ENCODE measurements around the gene FOXP1. TPM values are rescaled to one million over a fixed set of nuclear protein-coding genes. Genes with fewer than 3 reads are reported as not detected.
A peak's percentile ranks its signal among the peaks of the same experiment; 100 is the strongest.

FOXP1 gene
- total RNA-seq, 1 experiment from 2014 or later, result 75.3 TPM

GRCh38 chr3:71122641-71123040, 460.9 kb downstream of the FOXP1 start:
- Histone ChIP-seq H3K27me3 (ENCODE audit: insufficient read depth, low read length) (no peaks in the 10 kb centered on the region), H2AFZ (ENCODE audit: low read length) (no peak overlapping the region), H3K18ac (ENCODE audit: insufficient read length, low read depth, low read length) (no peak overlapping the region), H4K5ac (ENCODE audit: insufficient read length, low read depth, low read length) (no peak overlapping the region), H2BK15ac (ENCODE audit: low read depth, low read length) (no peak overlapping the region), H4K20me1 (ENCODE audit: control insufficient read depth, insufficient read depth, insufficient read length) (no peaks in the 10 kb centered on the region), H2BK5ac (ENCODE audit: insufficient read length, low read length) (no peak overlapping the region), H2AK5ac (ENCODE audit: insufficient read length, low read length) (no peak overlapping the region), H3K79me2 (ENCODE audit: insufficient read depth, low read length) (no peaks in the 10 kb centered on the region), H3K79me1 (ENCODE audit: insufficient read depth, low read depth, low read length, poor library complexity, severe bottlenecking) (no peaks in the 10 kb centered on the region), H3T11ph (ENCODE audit: low read length) (no peak overlapping the region), H2BK12ac (ENCODE audit: insufficient read length, low read depth, low read length) (no peak overlapping the region), H3K4me2 (ENCODE audit: insufficient read depth, insufficient read length, low read length) (no peak overlapping the region), H3K9ac (ENCODE audit: extremely low read depth, insufficient read length, low read length) (no peak overlapping the region), H3K9me3 (ENCODE audit: control insufficient read depth, low read depth, low read length) (no peaks in the 10 kb centered on the region), H3K27ac (ENCODE audit: insufficient read length, low read depth, low read length) (no peak overlapping the region), H3K23ac (ENCODE audit: insufficient read length, low read depth, low read length) (no peak overlapping the region), H3K4ac (ENCODE audit: low read depth, low read length) (no peak overlapping the region), H2BK20ac (ENCODE audit: low read depth, low read length, poor library complexity, severe bottlenecking) (no peak overlapping the region), H3K23me2 (ENCODE audit: insufficient read length, low read depth, low read length, poor library complexity, severe bottlenecking) (no peaks in the 10 kb centered on the region), H3K4me1 (ENCODE audit: insufficient read depth, low read length) (peaks cover 3% of the 10 kb centered on the region; the same call in 1 of the 2 replicates), H2BK120ac (ENCODE audit: low read depth, low read length, poor library complexity, severe bottlenecking) (no peak overlapping the region), H3K56ac (ENCODE audit: insufficient read length, low read depth, low read length) (no peak overlapping the region), H4K8ac (replicated peaks; ENCODE audit: insufficient read length, low read depth, low read length) (no peak overlapping the region), H4K91ac (ENCODE audit: insufficient read length, low read depth, low read length) (no peak overlapping the region), H3K14ac (ENCODE audit: insufficient read depth, low read length) (no peak overlapping the region)
- no peaks in the 10 kb centered on the region; the same call in 1 of the 2 replicates for H3K27me3 Mint-ChIP-seq (ENCODE audit: low read depth)
- WGBS (ENCODE audit: extremely low coverage, insufficient read length, low lambda C conversion rate), result no CpG with 5 or more reads among the region's 4 CpGs
- H3K4me1 Mint-ChIP-seq, result peaks cover 15 to 20% of the 10 kb centered on the region in 2 experiments
- DNase-seq, result no peak
- H3K4me3 Mint-ChIP-seq, result no peak overlapping the region
- H3K9me3 Mint-ChIP-seq, result no peaks in the 10 kb centered on the region
- TF ChIP-seq, protein P1, sequence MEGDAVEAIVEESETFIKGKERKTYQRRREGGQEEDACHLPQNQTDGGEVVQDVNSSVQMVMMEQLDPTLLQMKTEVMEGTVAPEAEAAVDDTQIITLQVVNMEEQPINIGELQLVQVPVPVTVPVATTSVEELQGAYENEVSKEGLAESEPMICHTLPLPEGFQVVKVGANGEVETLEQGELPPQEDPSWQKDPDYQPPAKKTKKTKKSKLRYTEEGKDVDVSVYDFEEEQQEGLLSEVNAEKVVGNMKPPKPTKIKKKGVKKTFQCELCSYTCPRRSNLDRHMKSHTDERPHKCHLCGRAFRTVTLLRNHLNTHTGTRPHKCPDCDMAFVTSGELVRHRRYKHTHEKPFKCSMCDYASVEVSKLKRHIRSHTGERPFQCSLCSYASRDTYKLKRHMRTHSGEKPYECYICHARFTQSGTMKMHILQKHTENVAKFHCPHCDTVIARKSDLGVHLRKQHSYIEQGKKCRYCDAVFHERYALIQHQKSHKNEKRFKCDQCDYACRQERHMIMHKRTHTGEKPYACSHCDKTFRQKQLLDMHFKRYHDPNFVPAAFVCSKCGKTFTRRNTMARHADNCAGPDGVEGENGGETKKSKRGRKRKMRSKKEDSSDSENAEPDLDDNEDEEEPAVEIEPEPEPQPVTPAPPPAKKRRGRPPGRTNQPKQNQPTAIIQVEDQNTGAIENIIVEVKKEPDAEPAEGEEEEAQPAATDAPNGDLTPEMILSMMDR (conservative IDR thresholded peaks at IDR 0.05), result no peak
- H3K36me3 Mint-ChIP-seq (ENCODE audit: insufficient read depth in 1 of 3, low read depth in 3 of 3), result no peaks in the 10 kb centered on the region
- peak overlapping the region in 1 of 3 experiments; percentile 26; a peak in 2 of 7 replicates for H3K27ac Mint-ChIP-seq

Measured in H9 (cell line).